ENCODE data around the gene PRKG1.

The PRKG1 gene

GRCh38 chr10:51772387-51772786 lies 698.1 kb downstream of the PRKG1 start:
- H3K9me3 ChIP-seq (ENCODE audit: control insufficient read depth, low read length), result no peaks in the 10 kb centered on the region
- no peaks in the 10 kb centered on the region for H3K36me3 ChIP-seq (ENCODE audit: control insufficient read depth, insufficient read depth, low read length, severe bottlenecking)
- no peak for DNase-seq (ENCODE audit: low read depth)
- no peaks in the 10 kb centered on the region for H3K27me3 ChIP-seq (replicated peaks; ENCODE audit: control insufficient read depth, insufficient read depth, low read length)
- no peak overlapping the region for H3K4me3 ChIP-seq (ENCODE audit: low read length)
- H3K9ac ChIP-seq (ENCODE audit: low read length), result no peak overlapping the region
- peaks cover 24% of the 10 kb centered on the region for H3K4me1 ChIP-seq (ENCODE audit: control insufficient read depth, insufficient read depth, low read length)

GRCh38 chr10:51773681-51774080 lies 699.4 kb downstream of the PRKG1 start:
- no peak for DNase-seq (ENCODE audit: low read depth)
- Histone ChIP-seq H3K36me3 (ENCODE audit: control insufficient read depth, insufficient read depth, low read length, severe bottlenecking) (no peaks in the 10 kb centered on the region), H3K9me3 (ENCODE audit: control insufficient read depth, low read length) (no peaks in the 10 kb centered on the region), H3K27me3 (replicated peaks; ENCODE audit: control insufficient read depth, insufficient read depth, low read length) (no peaks in the 10 kb centered on the region), H3K4me3 (ENCODE audit: low read length) (no peak overlapping the region), H3K9ac (ENCODE audit: low read length) (no peak overlapping the region), H3K4me1 (ENCODE audit: control insufficient read depth, insufficient read depth, low read length) (peaks cover 24% of the 10 kb centered on the region)

- H3K27me3 ChIP-seq (replicated peaks; ENCODE audit: control insufficient read depth, insufficient read depth, low read length), result no peaks in the 10 kb centered on the region
- H3K9ac ChIP-seq (ENCODE audit: low read length), result no peak overlapping the region
- no peaks in the 10 kb centered on the region for H3K9me3 ChIP-seq (ENCODE audit: control insufficient read depth, low read length)
- no peaks in the 10 kb centered on the region for H3K36me3 ChIP-seq (ENCODE audit: control insufficient read depth, insufficient read depth, low read length, severe bottlenecking)
- H3K4me1 ChIP-seq (ENCODE audit: control insufficient read depth, insufficient read depth, low read length), result peaks cover 14% of the 10 kb centered on the region
- H3K4me3 ChIP-seq (ENCODE audit: low read length), result no peak overlapping the region
- DNase-seq (ENCODE audit: low read depth), result no peak
These were observed 709.7 kb downstream of the PRKG1 start for GRCh38 chr10:51783941-51784340.

- Histone ChIP-seq H3K4me1 (ENCODE audit: control insufficient read depth, insufficient read depth, low read length) (peaks cover 22% of the 10 kb centered on the region), H3K36me3 (ENCODE audit: control insufficient read depth, insufficient read depth, low read length, severe bottlenecking) (no peaks in the 10 kb centered on the region), H3K9me3 (ENCODE audit: control insufficient read depth, low read length) (no peaks in the 10 kb centered on the region), H3K4me3 (ENCODE audit: low read length) (peak overlapping the region; percentile 19), H3K9ac (ENCODE audit: low read length) (no peak overlapping the region), H3K27me3 (replicated peaks; ENCODE audit: control insufficient read depth, insufficient read depth, low read length) (no peaks in the 10 kb centered on the region)
- DNase-seq (ENCODE audit: low read depth), result no peak
These were observed 711.9 kb downstream of the PRKG1 start for GRCh38 chr10:51786016-51786683.

- no peak overlapping the region for H3K9ac ChIP-seq (ENCODE audit: low read length)
- no peaks in the 10 kb centered on the region for H3K9me3 ChIP-seq (ENCODE audit: control insufficient read depth, low read length)
- H3K4me3 ChIP-seq (ENCODE audit: low read length), result peak overlapping the region; percentile 19
- no peaks in the 10 kb centered on the region for H3K27me3 ChIP-seq (replicated peaks; ENCODE audit: control insufficient read depth, insufficient read depth, low read length)
- no peaks in the 10 kb centered on the region for H3K36me3 ChIP-seq (ENCODE audit: control insufficient read depth, insufficient read depth, low read length, severe bottlenecking)
- peaks cover 22% of the 10 kb centered on the region for H3K4me1 ChIP-seq (ENCODE audit: control insufficient read depth, insufficient read depth, low read length)
- peak; percentile 28 for DNase-seq (ENCODE audit: low read depth)
These were observed 712.4 kb downstream of the PRKG1 start for GRCh38 chr10:51786684-51787035.

GRCh38 chr10:51788273-51788672 lies 714.0 kb downstream of the PRKG1 start:
- Histone ChIP-seq H3K4me3 (ENCODE audit: low read length) (no peak overlapping the region), H3K4me1 (ENCODE audit: control insufficient read depth, insufficient read depth, low read length) (peaks cover 22% of the 10 kb centered on the region), H3K9me3 (ENCODE audit: control insufficient read depth, low read length) (peaks cover 4% of the 10 kb centered on the region), H3K36me3 (ENCODE audit: control insufficient read depth, insufficient read depth, low read length, severe bottlenecking) (no peaks in the 10 kb centered on the region), H3K27me3 (replicated peaks; ENCODE audit: control insufficient read depth, insufficient read depth, low read length) (no peaks in the 10 kb centered on the region), H3K9ac (ENCODE audit: low read length) (no peak overlapping the region)
- DNase-seq (ENCODE audit: low read depth), result no peak

- peaks cover 17% of the 10 kb centered on the region for H3K4me1 ChIP-seq (ENCODE audit: control insufficient read depth, insufficient read depth, low read length)
- no peak overlapping the region for H3K4me3 ChIP-seq (ENCODE audit: low read length)
- no peak overlapping the region for H3K9ac ChIP-seq (ENCODE audit: low read length)
- H3K9me3 ChIP-seq (ENCODE audit: control insufficient read depth, low read length), result peaks cover 4% of the 10 kb centered on the region
- no peaks in the 10 kb centered on the region for H3K27me3 ChIP-seq (replicated peaks; ENCODE audit: control insufficient read depth, insufficient read depth, low read length)
- no peaks in the 10 kb centered on the region for H3K36me3 ChIP-seq (ENCODE audit: control insufficient read depth, insufficient read depth, low read length, severe bottlenecking)
- no peak for DNase-seq (ENCODE audit: low read depth)
These were observed 714.8 kb downstream of the PRKG1 start for GRCh38 chr10:51789118-51789517.

- Histone ChIP-seq H3K9me3 (ENCODE audit: control insufficient read depth, low read length) (peaks cover 4% of the 10 kb centered on the region), H3K4me1 (ENCODE audit: control insufficient read depth, insufficient read depth, low read length) (peaks cover 16% of the 10 kb centered on the region), H3K9ac (ENCODE audit: low read length) (no peak overlapping the region), H3K4me3 (ENCODE audit: low read length) (no peak overlapping the region), H3K36me3 (ENCODE audit: control insufficient read depth, insufficient read depth, low read length, severe bottlenecking) (no peaks in the 10 kb centered on the region), H3K27me3 (replicated peaks; ENCODE audit: control insufficient read depth, insufficient read depth, low read length) (no peaks in the 10 kb centered on the region)
- peak; percentile 43 for DNase-seq (ENCODE audit: low read depth)
These were observed 715.6 kb downstream of the PRKG1 start for GRCh38 chr10:51789903-51790302.

- peaks cover 7% of the 10 kb centered on the region for H3K4me1 ChIP-seq (ENCODE audit: control insufficient read depth, insufficient read depth, low read length)
- no peak overlapping the region for H3K4me3 ChIP-seq (ENCODE audit: low read length)
- peaks cover 4% of the 10 kb centered on the region for H3K9me3 ChIP-seq (ENCODE audit: control insufficient read depth, low read length)
- no peak for DNase-seq (ENCODE audit: low read depth)
- H3K27me3 ChIP-seq (replicated peaks; ENCODE audit: control insufficient read depth, insufficient read depth, low read length), result no peaks in the 10 kb centered on the region
- H3K36me3 ChIP-seq (ENCODE audit: control insufficient read depth, insufficient read depth, low read length, severe bottlenecking), result no peaks in the 10 kb centered on the region
- H3K9ac ChIP-seq (ENCODE audit: low read length), result no peak overlapping the region
These were observed 718.4 kb downstream of the PRKG1 start for GRCh38 chr10:51792678-51793077.

- Histone ChIP-seq H3K4me1 (ENCODE audit: control insufficient read depth, insufficient read depth, low read length) (peaks cover 37% of the 10 kb centered on the region), H3K27me3 (replicated peaks; ENCODE audit: control insufficient read depth, insufficient read depth, low read length) (no peaks in the 10 kb centered on the region), H3K36me3 (ENCODE audit: control insufficient read depth, insufficient read depth, low read length, severe bottlenecking) (no peaks in the 10 kb centered on the region), H3K4me3 (ENCODE audit: low read length) (no peak overlapping the region), H3K9ac (ENCODE audit: low read length) (no peak overlapping the region), H3K9me3 (ENCODE audit: control insufficient read depth, low read length) (no peaks in the 10 kb centered on the region)
- DNase-seq (ENCODE audit: low read depth), result no peak
These were observed 725.8 kb downstream of the PRKG1 start for GRCh38 chr10:51800121-51800520.

- peaks cover 37% of the 10 kb centered on the region for H3K4me1 ChIP-seq (ENCODE audit: control insufficient read depth, insufficient read depth, low read length)
- H3K9me3 ChIP-seq (ENCODE audit: control insufficient read depth, low read length), result no peaks in the 10 kb centered on the region
- DNase-seq (ENCODE audit: low read depth), result peak; percentile 53
- H3K4me3 ChIP-seq (ENCODE audit: low read length), result no peak overlapping the region
- H3K36me3 ChIP-seq (ENCODE audit: control insufficient read depth, insufficient read depth, low read length, severe bottlenecking), result no peaks in the 10 kb centered on the region
- H3K27me3 ChIP-seq (replicated peaks; ENCODE audit: control insufficient read depth, insufficient read depth, low read length), result no peaks in the 10 kb centered on the region
- no peak overlapping the region for H3K9ac ChIP-seq (ENCODE audit: low read length)
These were observed 726.6 kb downstream of the PRKG1 start for GRCh38 chr10:51800725-51801424.

Data from adipocyte (in vitro differentiated cells).